DMS114 treated with DMSO at 0.1 percent for 48 hours (cell line): Measurements from ENCODE around the gene DUOXA1.

ENCODE experiments used
- DNase-seq: peaks from one replicate; lab custom pipeline; 2025; ENCODE audit not compliant: unreplicated experiment; lab: John Stamatoyannopoulos, UW

Gene DUOXA1

GRCh38 chr15:45133561-45133920, 3.9 kb upstream of the DUOXA1 start:
- DNase-seq, result no peak

DNA sequence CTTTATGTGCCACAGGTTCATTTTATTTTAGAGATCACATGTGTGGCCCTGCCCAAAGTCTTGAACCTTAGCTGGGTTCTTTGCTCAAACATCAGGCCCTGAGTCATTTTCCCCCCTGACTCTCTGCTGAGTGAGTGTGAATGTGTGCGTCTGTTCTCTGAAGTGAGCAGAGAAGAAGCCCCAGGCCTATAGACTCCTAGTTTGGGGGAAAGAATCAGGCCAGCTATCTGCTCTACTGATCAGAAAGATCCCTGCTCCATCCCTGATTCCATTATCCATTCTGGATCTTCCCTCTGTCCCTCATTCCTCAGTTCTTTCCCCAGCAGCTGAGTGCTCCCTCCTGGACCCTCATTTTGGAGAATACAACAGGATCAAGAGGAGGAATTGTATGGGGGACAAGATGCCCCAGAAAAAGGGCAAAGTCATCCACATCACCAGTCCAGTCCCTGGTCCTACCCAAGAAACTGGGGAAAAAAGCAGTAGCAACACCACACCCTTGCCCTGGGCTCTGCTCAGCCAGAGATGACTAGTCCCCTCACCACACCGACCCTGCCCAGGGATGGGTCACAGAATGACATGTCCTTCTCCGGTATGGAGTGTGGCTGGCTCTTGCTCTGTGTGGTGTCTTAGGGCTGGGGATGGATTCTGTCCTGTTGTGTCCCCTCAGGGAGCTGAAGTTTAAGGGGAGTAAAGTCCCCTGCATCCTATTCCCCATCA, 3.3 kb upstream of the DUOXA1 start:
- no peak for DNase-seq

GRCh38 chr15:45131510-45131909, 1.8 kb upstream of the DUOXA1 start:
- DNase-seq, result no peak

DNA sequence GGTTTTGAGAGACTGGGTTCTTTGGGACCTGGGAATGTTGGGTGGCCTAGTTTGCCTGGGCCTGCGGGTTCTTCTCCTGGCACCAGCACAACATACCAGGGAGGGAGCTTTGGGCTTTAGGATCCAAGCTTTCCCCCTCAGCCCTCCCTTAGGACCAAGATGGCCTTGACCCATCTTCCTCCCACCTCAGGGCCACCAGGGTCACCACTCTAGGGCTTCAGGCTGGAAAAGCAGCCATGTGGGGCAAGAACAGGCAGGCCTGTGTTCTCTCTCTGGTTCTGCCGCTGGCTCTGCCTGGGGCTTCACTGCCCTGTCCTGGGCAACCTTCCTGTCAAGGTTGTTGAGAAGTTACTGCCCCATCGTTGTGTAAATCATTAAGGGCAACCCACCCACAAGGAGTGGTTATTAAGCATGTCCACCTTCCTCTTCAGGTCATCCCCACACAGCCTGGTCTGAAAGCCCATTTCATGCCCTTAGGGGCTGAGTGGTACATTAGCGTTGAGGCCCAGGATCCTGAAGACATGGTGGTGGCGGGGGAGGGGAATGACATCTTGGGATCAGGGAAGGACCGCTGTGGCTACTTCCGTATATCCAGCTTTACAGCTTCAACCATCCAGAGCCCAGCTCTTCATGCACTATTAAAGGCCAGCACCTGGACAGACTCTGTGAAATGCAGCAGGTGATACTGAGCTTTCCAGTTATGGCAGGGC, 767 bp upstream of the DUOXA1 start:
- no peak for DNase-seq

GRCh38 chr15:45128971-45129639, 574 bp downstream of the DUOXA1 start:
- no peak for DNase-seq

- peak; percentile 17 for DNase-seq
Measured at GRCh38 chr15:45126535-45127158, 3.0 kb downstream of the DUOXA1 start.

DNA sequence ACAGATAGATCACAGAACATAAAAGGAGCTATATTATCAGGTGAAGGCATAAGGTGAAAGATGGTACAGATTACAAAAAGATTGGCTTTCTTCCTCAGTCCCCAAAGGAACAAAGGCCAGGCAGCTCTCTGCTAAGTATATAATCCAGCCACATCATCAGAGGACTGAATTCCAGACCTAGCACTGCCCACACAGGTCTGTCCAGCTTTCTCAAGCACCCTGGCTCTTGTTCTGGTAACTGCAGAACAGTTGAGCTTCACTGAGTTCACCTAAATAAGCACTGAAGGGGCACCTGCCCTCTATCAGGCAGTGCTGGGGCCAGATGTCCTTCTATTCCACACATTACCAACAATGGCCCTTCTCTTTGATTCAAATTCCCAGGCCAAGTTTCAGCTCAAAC, 6.3 kb downstream of the DUOXA1 start:
- DNase-seq, result no peak

DNA sequence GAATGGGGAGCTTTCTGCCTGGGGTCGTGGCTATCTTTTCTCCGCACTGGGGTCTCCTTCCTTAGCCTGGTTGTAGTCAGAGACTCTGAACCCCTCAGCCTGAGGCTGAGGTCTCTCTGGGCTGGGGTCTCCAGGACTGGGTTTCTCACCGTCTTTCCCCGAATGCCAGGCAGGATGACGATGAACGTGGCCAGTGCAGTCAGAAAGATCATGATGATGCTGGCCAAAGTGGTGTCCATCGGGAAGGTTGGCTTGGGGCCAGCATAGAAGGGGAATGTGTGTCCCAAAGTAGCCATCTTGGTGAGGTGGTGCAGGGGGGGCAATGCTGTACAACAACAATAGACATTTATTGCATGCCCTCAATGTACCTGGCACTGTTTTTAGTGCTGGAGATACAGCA, 7.0 kb downstream of the DUOXA1 start:
- DNase-seq, result no peak

DNA sequence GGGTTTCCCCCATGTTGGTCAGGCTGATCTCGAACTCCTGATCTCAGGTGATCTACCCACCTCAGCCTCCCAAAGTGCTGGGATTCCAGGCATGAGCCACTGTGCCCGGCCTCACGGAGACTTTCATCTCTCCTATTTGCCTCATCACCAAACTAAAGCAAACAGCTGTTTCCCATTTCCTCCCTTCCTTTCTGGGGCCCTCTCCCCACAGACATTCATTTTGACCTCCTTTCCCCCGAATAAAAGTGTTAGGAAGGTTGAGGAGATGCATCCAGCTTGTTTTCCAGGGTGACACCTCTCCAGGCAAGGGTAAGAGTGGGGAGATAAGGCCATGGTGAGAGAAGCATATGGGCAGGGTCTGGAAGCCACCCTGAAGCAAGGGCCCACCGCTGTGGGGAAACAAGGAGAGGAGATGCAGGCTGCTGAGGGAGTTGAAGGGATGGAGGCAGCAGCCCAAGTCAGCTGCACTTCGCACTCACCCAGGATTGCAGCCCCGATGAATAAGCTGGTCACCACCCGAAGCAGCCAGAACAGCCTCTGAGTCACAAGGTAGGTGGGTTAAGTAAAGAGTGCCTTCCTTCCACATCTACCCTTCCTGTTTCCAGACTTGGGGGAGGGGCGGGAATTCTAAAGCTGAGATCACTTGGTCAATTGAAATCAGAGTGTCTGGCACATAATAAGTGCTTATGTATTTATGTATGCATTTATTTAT, 7.8 kb downstream of the DUOXA1 start:
- DNase-seq, result no peak

GRCh38 chr15:45121020-45121419, 8.7 kb downstream of the DUOXA1 start:
- DNase-seq, result no peak

- no peak for DNase-seq
Measured at GRCh38 chr15:45120081-45120972, 9.4 kb downstream of the DUOXA1 start.

GRCh38 chr15:45118996-45119395, 10.7 kb downstream of the DUOXA1 start:
- DNase-seq, result no peak

DNA sequence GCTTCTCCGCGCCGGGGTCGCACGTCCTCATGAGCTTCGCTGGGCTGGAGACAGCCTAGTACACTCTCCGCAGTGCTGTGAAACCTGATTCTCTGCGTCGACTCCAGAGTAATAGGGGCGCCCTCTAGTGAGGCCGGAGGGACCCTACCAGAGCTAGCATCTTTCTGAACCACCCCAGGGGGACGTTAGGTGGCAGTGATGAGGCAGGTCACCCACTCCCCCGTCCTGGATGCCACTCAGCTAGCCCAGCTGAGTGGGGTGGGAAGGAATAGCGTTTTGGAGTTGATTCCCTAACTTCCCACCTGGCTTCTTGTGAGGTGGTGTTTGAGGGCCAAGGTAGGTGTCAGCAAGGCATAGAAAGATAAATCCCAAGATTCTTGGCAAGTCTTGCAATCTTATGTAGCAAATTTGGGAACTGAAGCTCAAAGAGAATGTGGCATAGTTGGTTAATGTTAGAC, 11.5 kb downstream of the DUOXA1 start:
- peak; percentile 85 for DNase-seq

DNA sequence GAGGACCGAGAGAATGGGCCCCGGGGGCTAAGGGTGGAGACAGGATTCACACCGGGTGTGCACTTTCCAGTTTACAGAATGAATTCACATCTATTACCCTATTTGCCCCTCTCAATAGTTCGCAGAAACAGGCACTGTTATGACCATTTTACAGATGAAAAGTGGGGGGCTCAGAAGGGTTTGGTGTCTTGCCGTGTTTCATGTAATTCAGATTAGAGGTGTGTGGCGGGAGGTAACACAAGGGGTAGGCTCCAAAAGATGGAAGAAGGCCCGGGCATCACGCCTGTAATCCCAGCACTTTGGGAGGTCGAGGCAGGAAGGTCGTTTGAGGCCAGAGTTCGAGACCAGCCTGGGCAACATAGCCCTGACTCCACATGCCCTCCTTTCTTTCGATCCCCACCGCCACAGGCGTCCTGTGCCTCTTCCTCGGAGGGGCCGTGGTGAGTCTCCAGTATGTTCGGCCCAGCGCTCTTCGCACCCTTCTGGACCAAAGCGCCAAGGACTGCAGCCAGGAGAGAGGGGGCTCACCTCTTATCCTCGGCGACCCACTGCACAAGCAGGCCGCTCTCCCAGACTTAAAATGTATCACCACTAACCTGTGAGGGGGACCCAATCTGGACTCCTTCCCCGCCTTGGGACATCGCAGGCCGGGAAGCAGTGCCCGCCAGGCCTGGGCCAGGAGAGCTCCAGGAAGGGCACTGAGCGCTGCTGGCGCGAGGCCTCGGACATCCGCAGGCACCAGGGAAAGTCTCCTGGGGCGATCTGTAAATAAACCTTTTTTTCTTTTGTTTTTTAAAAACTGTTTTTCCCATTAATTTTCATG, 12.2 kb downstream of the DUOXA1 start:
- no peak for DNase-seq

DNA sequence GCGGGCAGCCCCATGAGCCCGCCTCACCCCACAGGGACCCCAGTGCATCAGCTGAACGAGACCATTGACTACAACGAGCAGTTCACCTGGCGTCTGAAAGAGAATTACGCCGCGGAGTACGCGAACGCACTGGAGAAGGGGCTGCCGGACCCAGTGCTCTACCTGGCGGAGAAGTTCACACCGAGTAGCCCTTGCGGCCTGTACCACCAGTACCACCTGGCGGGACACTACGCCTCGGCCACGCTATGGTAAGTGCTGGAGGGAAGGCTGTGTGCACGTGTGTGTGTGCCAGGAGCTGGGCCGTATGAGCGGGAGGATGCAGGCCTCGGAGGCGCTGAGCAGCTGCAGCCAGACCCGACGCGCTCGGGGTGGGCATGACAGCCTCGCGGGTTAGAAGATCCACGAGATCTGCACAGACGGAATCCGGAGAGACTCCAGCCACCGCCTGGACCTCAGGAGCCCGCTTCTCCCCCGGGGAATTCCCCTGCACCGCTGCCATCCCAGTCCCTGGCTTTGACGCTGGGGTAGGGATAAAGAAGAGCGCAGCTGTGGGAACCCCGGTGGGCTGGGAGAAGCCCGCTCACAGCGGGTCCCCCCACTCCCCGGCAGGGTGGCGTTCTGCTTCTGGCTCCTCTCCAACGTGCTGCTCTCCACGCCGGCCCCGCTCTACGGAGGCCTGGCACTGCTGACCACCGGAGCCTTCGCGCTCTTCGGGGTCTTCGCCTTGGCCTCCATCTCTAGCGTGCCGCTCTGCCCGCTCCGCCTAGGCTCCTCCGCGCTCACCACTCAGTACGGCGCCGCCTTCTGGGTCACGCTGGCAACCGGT, 13.0 kb downstream of the DUOXA1 start:
- DNase-seq, result no peak

DNA sequence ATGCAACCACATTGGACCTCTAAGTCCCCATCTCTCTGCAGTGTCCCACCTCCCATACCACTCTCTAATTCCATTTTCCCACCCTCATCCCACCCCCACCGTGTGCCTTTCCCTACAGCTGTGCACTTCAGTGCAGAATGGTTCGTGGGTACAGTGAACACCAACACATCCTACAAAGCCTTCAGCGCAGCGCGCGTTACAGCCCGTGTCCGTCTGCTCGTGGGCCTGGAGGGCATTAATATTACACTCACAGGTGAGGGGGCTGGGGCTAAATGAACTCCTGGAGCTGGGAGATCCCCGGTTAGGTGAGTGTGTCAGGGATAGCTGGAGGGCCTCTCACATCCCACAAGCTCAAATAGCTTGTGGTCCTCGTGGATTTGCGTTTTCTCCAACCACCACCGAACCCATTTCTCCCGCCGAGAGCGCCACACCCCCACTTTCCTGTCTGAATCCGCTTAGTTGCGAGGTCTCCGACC, 13.6 kb downstream of the DUOXA1 start:
- DNase-seq, result no peak

DNA sequence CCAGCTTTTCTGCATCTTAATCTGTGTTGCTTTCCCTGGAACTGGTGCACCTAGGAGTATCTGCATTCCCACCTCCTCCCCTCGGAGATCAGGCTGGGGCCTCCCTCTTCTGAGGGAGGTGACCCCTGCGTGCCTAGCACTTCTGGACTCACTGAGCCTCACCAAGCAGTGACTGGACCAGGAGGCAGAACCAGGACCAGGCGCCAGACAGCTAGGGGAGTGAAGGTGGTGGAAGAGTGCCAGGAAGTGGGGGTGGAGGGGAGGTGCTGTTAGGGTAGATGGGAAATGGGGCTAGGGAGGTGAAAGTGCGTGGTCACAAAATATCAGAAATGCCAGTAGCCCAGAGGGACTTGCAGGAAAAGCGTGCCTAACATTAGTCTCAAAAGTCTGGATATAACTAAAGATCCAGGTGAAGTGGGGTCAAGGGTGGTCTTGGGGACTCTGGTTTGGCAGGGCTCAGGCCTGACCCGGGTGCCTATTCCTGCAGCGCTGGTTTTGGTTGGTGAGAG, 14.3 kb downstream of the DUOXA1 start:
- no peak for DNase-seq

DNA sequence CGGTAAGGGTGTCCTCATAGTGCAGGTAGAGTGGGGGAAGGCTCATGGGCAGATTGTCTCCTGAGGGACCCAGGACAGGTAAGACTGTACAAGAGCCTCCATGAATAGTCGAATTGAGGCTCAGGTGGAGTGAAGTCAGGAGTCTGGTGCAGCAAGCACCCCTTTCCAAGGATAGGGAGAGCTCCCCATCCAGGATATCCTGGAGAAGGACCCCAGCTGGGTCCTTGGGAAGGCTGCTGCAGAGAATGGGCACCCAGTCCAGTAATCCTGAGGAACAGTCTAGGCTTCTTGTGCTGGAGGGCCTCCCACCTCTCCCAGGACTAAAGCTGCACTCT, 15.0 kb downstream of the DUOXA1 start:
- DNase-seq, result no peak
